Endothelial cell of umbilical vein (primary cell): ENCODE results near the gene DCAF5. TPM values are rescaled to one million over a fixed set of nuclear protein-coding genes. Genes with fewer than 3 reads are reported as not detected.

Source experiments
- BruUV-seq: library from RNA; stranded (reverse); fragments of 400-500 nt; replicated peaks from 2 replicates; lab custom pipeline; 2021; lab: Mats Ljungman, UMichigan
- CTCF ChIA-PET: fragments of 300-600, 350-600 bp; sonication (Branson Sonifier 250); formaldehyde crosslinking; loops from one replicate; lab custom pipeline; 2021; ENCODE audit warnings: antibody characterized with exemption, inconsistent platforms; lab: Charles Lee
- POLR2A ChIA-PET: fragments of 300-600, 350-600 bp; sonication (Branson Sonifier 250); formaldehyde crosslinking; loops from one replicate; lab custom pipeline; 2021; ENCODE audit warnings: antibody characterized with exemption, inconsistent platforms; lab: Charles Lee
- DNase-seq: peaks from one replicate; pipeline ENCODE4 v3.0.0-alpha.2; 2011; ENCODE audit warnings: low read depth, low spot score
- FAIRE-seq: peaks from 2 replicates; lab custom pipeline; 2011; peaks lifted over from hg19 to GRCh38; lab: Jason Lieb, UNC
- H2AFZ ChIP-seq: 2 replicates; pipeline ENCODE4 v1.6.0; 2012; ENCODE audit warnings: low read depth, low read length, control low read depth, inconsistent platforms
- H3K27ac ChIP-seq: 2 replicates; pipeline ENCODE4 v1.5.1; 2011; ENCODE audit warnings: low read depth, mild to moderate bottlenecking, control low read depth, low read length, moderate library complexity; ENCODE audit not compliant: insufficient read depth
- H3K27me3 ChIP-seq, 2 experiments: 2 replicates each; pipeline versions ENCODE4 v1.6.0 to v1.6.1; 2011; ENCODE audit warnings: low read length in 2 of 2, mixed read lengths in 1 of 2; ENCODE audit not compliant: control insufficient read depth in 2 of 2, insufficient read depth in 2 of 2
- H3K36me3 ChIP-seq, 2 experiments: 2 replicates in 1 of 2; 3 replicates in 1 of 2; pipeline ENCODE4 v1.5.1; 2011; ENCODE audit warnings: low read length in 2 of 2, mild to moderate bottlenecking in 1 of 2, moderate library complexity in 1 of 2; ENCODE audit not compliant: control insufficient read depth in 2 of 2, insufficient read depth in 2 of 2; ENCODE audit errors: extremely low read depth in 1 of 2
- H3K4me1 ChIP-seq: 3 replicates; pipeline ENCODE4 v1.5.1; 2011; ENCODE audit warnings: mild to moderate bottlenecking, low read length; ENCODE audit not compliant: control insufficient read depth, insufficient read depth; ENCODE audit errors: extremely low read depth
- H3K4me2 ChIP-seq: 2 replicates; pipeline ENCODE4 v1.6.1; 2011; ENCODE audit warnings: low read length, control low read depth, mixed read lengths; ENCODE audit not compliant: insufficient read depth
- H3K4me3 ChIP-seq, 3 experiments: fragments of 200-600 bp in 1 of 3; sonication (generic), shearing (Covaris generic) in 1 of 3; replicated peaks in 1 of 3; 2 replicates each; pipeline ENCODE4 v1.5.1; 2011 to 2016; ENCODE audit warnings: control low read depth in 3 of 3, low read length in 3 of 3, mild to moderate bottlenecking in 2 of 3, inconsistent platforms in 1 of 3, low read depth in 1 of 3, moderate library complexity in 1 of 3; ENCODE audit not compliant: insufficient read depth in 1 of 3
- H3K79me2 ChIP-seq: 2 replicates; pipeline ENCODE4 v1.6.0; 2012; ENCODE audit warnings: low read length, inconsistent platforms; ENCODE audit not compliant: control insufficient read depth, insufficient read depth
- H3K9ac ChIP-seq: replicated peaks from 2 replicates; pipeline ENCODE3; 2011; ENCODE audit warnings: low read length, control low read depth; ENCODE audit not compliant: insufficient read depth; ENCODE audit errors: extremely low read depth
- H3K9me1 ChIP-seq: replicated peaks from 3 replicates; pipeline ENCODE4 v1.6.0; 2011; ENCODE audit warnings: mild to moderate bottlenecking, low read length; ENCODE audit not compliant: control insufficient read depth, insufficient read depth; ENCODE audit errors: extremely low read depth
- H3K9me3 ChIP-seq: replicated peaks from 2 replicates; pipeline ENCODE4 v1.5.1; 2012; ENCODE audit warnings: low read length, inconsistent platforms; ENCODE audit not compliant: control insufficient read depth, insufficient read depth
- H4K20me1 ChIP-seq: replicated peaks from 2 replicates; pipeline ENCODE3; 2011; ENCODE audit warnings: mild to moderate bottlenecking, low read length; ENCODE audit not compliant: control insufficient read depth, insufficient read depth; ENCODE audit errors: extremely low read depth
- CTCF ChIP-seq, 2 donors: IDR thresholded peaks; 1 replicate in 1 of 2; 2 replicates in 1 of 2; pipeline ENCODE4 v1.5.1; 2011; ENCODE audit warnings: low read length in 2 of 2, mild to moderate bottlenecking in 2 of 2, moderate library complexity in 2 of 2, control low read depth in 1 of 2, inconsistent platforms in 1 of 2, low read depth in 1 of 2; ENCODE audit not compliant: insufficient read depth in 1 of 2; ENCODE audit errors: extremely low read depth in 1 of 2
- EZH2 ChIP-seq: IDR thresholded peaks from 2 replicates; pipeline ENCODE4 v1.6.1; 2012; ENCODE audit warnings: borderline replicate concordance, low read depth, mild to moderate bottlenecking, moderate library complexity, low read length, inconsistent platforms; ENCODE audit not compliant: severe bottlenecking
- FOS ChIP-seq: IDR thresholded peaks from 2 replicates; pipeline ENCODE4 v1.6.1; 2011; ENCODE audit warnings: mild to moderate bottlenecking, low read length, moderate library complexity, borderline replicate concordance; ENCODE audit not compliant: insufficient read depth
- GATA2 ChIP-seq: IDR thresholded peaks from 2 replicates; pipeline ENCODE4 v1.7.0; 2011; ENCODE audit warnings: low read depth, mild to moderate bottlenecking, moderate library complexity, mixed read lengths, low read length; ENCODE audit not compliant: insufficient read length, insufficient read depth
- JUN ChIP-seq: IDR thresholded peaks from 2 replicates; pipeline ENCODE4 v1.6.1; 2011; ENCODE audit warnings: borderline replicate concordance, low read depth; ENCODE audit not compliant: insufficient read length, insufficient read depth
- MAX ChIP-seq: IDR thresholded peaks from 2 replicates; pipeline ENCODE4 v1.6.1; 2011; ENCODE audit not compliant: insufficient read depth, insufficient read length
- MYC ChIP-seq: IDR thresholded peaks from one replicate; pipeline ENCODE4 v1.6.1; 2011; ENCODE audit warnings: mild to moderate bottlenecking, low read depth, low read length
- POLR2A ChIP-seq: IDR thresholded peaks from 2 replicates; pipeline ENCODE4 v1.6.1; 2012; ENCODE audit warnings: low read depth, mild to moderate bottlenecking, control low read depth, low read length
- POLR2AphosphoS5 ChIP-seq: IDR thresholded peaks from 2 replicates; pipeline ENCODE4 v1.6.1; 2012; ENCODE audit warnings: low read depth, mild to moderate bottlenecking, control low read depth, low read length, moderate library complexity; ENCODE audit not compliant: insufficient read depth
- dilution Hi-C: fragments of 300-500 bp; cut with MboI; formaldehyde crosslinking; loops from one replicate; pipeline ENCODE4 v1.15.0; 2019; ENCODE audit warnings: low sequenced_read_pairs; ENCODE audit not compliant: extremely low pct_ligation_motif_present
- intact Hi-C: fragments of 100-400 bp; cut with micrococcal nuclease; formaldehyde crosslinking; loops from one replicate; pipeline ENCODE4 v1.10.0; 2022
- polyA plus RNA-seq, 4 experiments: library from polyadenylated mRNA; depleted of rRNA in 3 of 4; stranded (reverse) in 3 of 4; unstranded in 1 of 4; fragments of >200 nt; gene quantifications; 2 replicates each; pipeline versions ENCODE4 v1.2.1 to v1.2.3, GENCODE V29; 2011 to 2012; ENCODE audit warnings: missing spikeins in 1 of 4
- total RNA-seq: library from RNA; stranded (reverse); gene quantifications from 2 replicates; pipeline ENCODE4 v1.2.3, GENCODE V29; 2021

Gene DCAF5
- total and polyA plus RNA-seq, 2 donors (not counting 3 experiments of a cell fraction or from before 2014, with no cell fraction given) = 37.9 to 52.5 TPM

GRCh38 chr14:69084023-69084422, 68.9 kb downstream of the DCAF5 start:
- Histone ChIP-seq H3K4me3 (no peak overlapping the region), H3K4me1 (peaks cover 30% of the 10 kb centered on the region), H2AFZ (no peak overlapping the region), H3K4me2 (no peak overlapping the region), H3K36me3 (no peaks in the 10 kb centered on the region), H3K27me3 (no peaks in the 10 kb centered on the region), H3K27ac (no peak overlapping the region), H3K9me3 (no peaks in the 10 kb centered on the region), H3K9ac (no peak overlapping the region), H4K20me1 (no peaks in the 10 kb centered on the region), H3K9me1 (no peaks in the 10 kb centered on the region), H3K79me2 (no peaks in the 10 kb centered on the region)
- POLR2A ChIA-PET = no interaction called here
- DNase-seq = no peak
- TF ChIP-seq POLR2A = no peak
- TF ChIP-seq JUN = no peak
- no peak for TF ChIP-seq EZH2
- no peak for TF ChIP-seq MYC
- TF ChIP-seq POLR2AphosphoS5 = no peak
- TF ChIP-seq MAX = no peak
- no peak for TF ChIP-seq FOS
- TF ChIP-seq CTCF (IDR thresholded peaks at IDR 0.05; ENCODE audit: extremely low read depth in 1 of 2, insufficient read depth in 1 of 2, low read depth in 1 of 2, low read length in 2 of 2) = no peak
- TF ChIP-seq GATA2 = no peak
- BruUV-seq = no TSS peak
- no peak for FAIRE-seq
- CTCF ChIA-PET = interaction anchor here (0.8 kb wide), 1 partner anchor 166 kb away, joined by 3 read pairs; no protein-coding TSS in a partner anchor
- intact Hi-C loops (no loop called here), dilution Hi-C loops (no loop called here)
